Stimulated activated CD8-positive, alpha-beta memory T cell treated with anti-CD3 and anti-CD28 coated beads, Interleukin-15, amount 100 ng/mL, for 24 hours (primary cell): ENCODE measurements around the gene MBD4.

Experiments
- DNase-seq: peaks from one replicate; pipeline ENCODE4 v3.0.0-alpha.2; 2020; ENCODE audit warnings: low read depth

MBD4 gene

GRCh38 chr3:129382366-129382765 is 57.4 kb downstream of the MBD4 start:
- DNase-seq, result no peak
